Large intestine (tissue), 3 donors: ENCODE results near the gene D2HGDH. TPM values are rescaled to one million over a fixed set of nuclear protein-coding genes. Genes with fewer than 3 reads are reported as not detected.

Experiments
- DNase-seq, 2 donors: peaks; one replicate each; pipeline versions ENCODE4 v3.0.0 to v3.0.0-alpha.2; 2013
- H3K27ac ChIP-seq: one replicate; pipeline ENCODE4 v1.5.1; 2013; ENCODE audit warnings: low read length
- H3K27me3 ChIP-seq: 2 replicates; pipeline ENCODE4 v1.6.1; 2013; ENCODE audit warnings: low read length; ENCODE audit not compliant: control insufficient read depth, insufficient read depth
- H3K36me3 ChIP-seq: 2 replicates; pipeline ENCODE4 v1.6.1; 2013; ENCODE audit warnings: low read length; ENCODE audit not compliant: control insufficient read depth, insufficient read depth
- H3K4me1 ChIP-seq: one replicate; pipeline ENCODE4 v1.6.1; 2013; ENCODE audit warnings: low read length; ENCODE audit not compliant: control insufficient read depth, insufficient read depth
- H3K4me3 ChIP-seq: one replicate; pipeline ENCODE4 v1.5.1; 2013; ENCODE audit warnings: low read length
- H3K9me3 ChIP-seq: one replicate; pipeline ENCODE4 v1.6.1; 2013; ENCODE audit warnings: mild to moderate bottlenecking, low read depth, low read length, moderate library complexity; ENCODE audit not compliant: control insufficient read depth
- WGBS: methylation state at CpG from one replicate; pipeline ENCODE4 v1.1.5; 2013; ENCODE audit warnings: low lambda C conversion rate; ENCODE audit not compliant: insufficient coverage; 5-methylcytosine and 5-hydroxymethylcytosine counted together
- polyA plus RNA-seq: library from polyadenylated mRNA; unstranded; fragments of 120-200 nt; gene quantifications from one replicate; pipeline ENCODE4 v1.2.1, GENCODE V29; 2013

D2HGDH gene
- polyA plus RNA-seq, 1 donor: 47.1 TPM

DNA sequence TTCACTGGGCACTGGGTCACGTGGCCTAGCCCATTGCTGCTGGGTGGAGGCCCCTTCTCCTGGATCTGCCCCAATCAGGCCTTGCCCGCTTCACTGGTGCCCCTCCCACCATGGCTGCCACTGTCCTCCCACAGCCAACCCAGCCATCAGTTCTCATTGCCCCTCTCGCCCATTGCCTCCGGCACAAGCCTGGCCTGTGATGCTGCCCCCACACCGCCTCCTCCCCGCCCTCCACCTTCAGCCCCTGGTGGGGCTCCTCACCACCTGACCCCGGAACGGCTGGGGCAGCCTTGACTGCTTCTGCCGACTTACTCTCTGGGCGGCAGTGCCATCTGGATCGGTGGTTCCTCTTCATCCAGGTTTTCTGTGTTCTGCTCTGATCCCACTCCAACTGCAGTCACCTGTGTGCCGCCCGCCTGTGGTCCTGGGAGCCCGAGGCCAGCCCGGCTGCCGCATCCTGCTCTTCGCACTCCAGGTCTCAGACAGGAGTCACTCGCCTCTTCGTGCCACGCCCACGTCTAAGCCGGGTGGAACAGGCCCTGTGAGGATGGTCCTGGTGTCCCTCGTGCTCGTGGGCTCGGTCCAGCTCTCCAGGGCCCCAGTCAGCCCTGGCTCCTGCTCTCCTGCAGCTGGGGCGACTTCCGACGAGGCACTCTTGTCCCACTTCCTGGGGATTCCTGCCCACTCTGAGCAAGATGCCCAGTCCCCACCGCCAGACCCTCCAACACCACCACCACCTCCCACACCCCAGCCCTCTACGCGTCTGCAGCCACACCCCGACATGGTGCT is 14.2 kb downstream of the D2HGDH start:
- Histone ChIP-seq H3K27me3 (no peaks in the 10 kb centered on the region), H3K27ac (no peak overlapping the region), H3K9me3 (peaks cover 3% of the 10 kb centered on the region), H3K36me3 (peaks cover 57% of the 10 kb centered on the region), H3K4me3 (no peak overlapping the region), H3K4me1 (no peaks in the 10 kb centered on the region)
- DNase-seq: no peak
- WGBS: no CpG with 5 or more reads among the region's 32 CpGs

GRCh38 chr2:241750076-241750840 is 15.8 kb downstream of the D2HGDH start:
- Histone ChIP-seq H3K27ac (no peak overlapping the region), H3K27me3 (no peaks in the 10 kb centered on the region), H3K4me3 (no peak overlapping the region), H3K4me1 (no peaks in the 10 kb centered on the region), H3K36me3 (peaks cover 48% of the 10 kb centered on the region), H3K9me3 (peaks cover 2% of the 10 kb centered on the region)
- no CpG with 5 or more reads among the region's 22 CpGs for WGBS
- DNase-seq: no peak

GRCh38 chr2:241751152-241751551 is 16.7 kb downstream of the D2HGDH start:
- no CpG with 5 or more reads among the region's 15 CpGs for WGBS
- no peak overlapping the region for H3K27ac ChIP-seq
- no peak overlapping the region for H3K4me3 ChIP-seq
- no peaks in the 10 kb centered on the region for H3K4me1 ChIP-seq
- H3K9me3 ChIP-seq: no peaks in the 10 kb centered on the region
- H3K27me3 ChIP-seq: no peaks in the 10 kb centered on the region
- DNase-seq: no peak
- H3K36me3 ChIP-seq: peaks cover 48% of the 10 kb centered on the region

DNA sequence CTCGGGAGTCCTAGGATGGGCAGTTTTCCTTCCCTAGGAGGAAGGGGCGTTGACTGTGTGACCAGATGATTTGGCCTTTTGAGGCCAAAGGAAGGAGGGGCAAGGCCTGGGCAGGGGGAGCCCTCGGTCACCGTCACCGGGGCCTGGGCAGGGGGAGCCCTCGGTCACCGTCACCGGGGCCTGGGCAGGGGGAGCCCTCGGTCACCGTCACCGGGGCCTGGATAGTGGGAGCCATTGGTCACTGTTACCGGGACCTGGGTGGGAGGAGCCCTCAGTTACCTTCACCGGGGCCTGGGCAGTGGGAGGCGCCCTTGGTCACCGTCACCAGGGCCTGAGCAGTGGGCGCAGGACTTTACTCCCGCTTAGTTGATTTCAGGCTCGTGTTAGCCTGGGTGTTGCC is 17.3 kb downstream of the D2HGDH start:
- no CpG with 5 or more reads among the region's 18 CpGs for WGBS
- no peak overlapping the region for H3K27ac ChIP-seq

DNA sequence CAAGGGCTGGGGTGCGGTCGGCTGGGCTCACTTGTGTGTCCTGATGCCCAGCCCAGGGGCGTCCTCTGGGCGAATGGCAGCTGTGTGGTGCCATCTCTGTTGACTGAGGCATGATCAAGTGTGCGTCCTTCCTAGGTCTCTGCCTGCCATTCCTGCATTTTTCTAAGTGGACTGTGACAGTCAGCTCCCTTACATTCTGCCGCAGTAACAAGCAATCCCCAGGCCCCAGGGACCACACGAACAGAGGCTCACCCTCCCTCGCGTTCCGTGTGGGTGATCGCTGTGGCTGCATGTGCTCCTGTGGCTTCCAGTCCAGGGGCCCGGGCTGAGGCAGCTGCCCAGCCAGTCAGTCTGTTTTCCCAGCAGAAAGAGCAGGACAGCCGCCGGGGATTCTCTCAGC is 17.8 kb downstream of the D2HGDH start:
- no peaks in the 10 kb centered on the region for H3K9me3 ChIP-seq
- H3K4me1 ChIP-seq: no peaks in the 10 kb centered on the region
- no CpG with 5 or more reads among the region's 14 CpGs for WGBS
- no peaks in the 10 kb centered on the region for H3K27me3 ChIP-seq
- no peak for DNase-seq
- no peak overlapping the region for H3K27ac ChIP-seq
- no peak overlapping the region for H3K4me3 ChIP-seq
- peaks cover 54% of the 10 kb centered on the region for H3K36me3 ChIP-seq

More for the DNA sequence above, 17.3 kb downstream of the D2HGDH start:
- H3K36me3 ChIP-seq: peaks cover 52% of the 10 kb centered on the region
- H3K4me3 ChIP-seq: no peak overlapping the region
- H3K27me3 ChIP-seq: no peaks in the 10 kb centered on the region
- DNase-seq: no peak
- H3K4me1 ChIP-seq: no peaks in the 10 kb centered on the region
- H3K9me3 ChIP-seq: no peaks in the 10 kb centered on the region

GRCh38 chr2:241752689-241753276 is 18.4 kb downstream of the D2HGDH start:
- H3K4me3 ChIP-seq: no peak overlapping the region
- no peak overlapping the region for H3K27ac ChIP-seq
- no peaks in the 10 kb centered on the region for H3K4me1 ChIP-seq
- no CpG with 5 or more reads among the region's 21 CpGs for WGBS
- no peaks in the 10 kb centered on the region for H3K27me3 ChIP-seq
- no peak for DNase-seq
- no peaks in the 10 kb centered on the region for H3K9me3 ChIP-seq
- peaks cover 55% of the 10 kb centered on the region for H3K36me3 ChIP-seq

DNA sequence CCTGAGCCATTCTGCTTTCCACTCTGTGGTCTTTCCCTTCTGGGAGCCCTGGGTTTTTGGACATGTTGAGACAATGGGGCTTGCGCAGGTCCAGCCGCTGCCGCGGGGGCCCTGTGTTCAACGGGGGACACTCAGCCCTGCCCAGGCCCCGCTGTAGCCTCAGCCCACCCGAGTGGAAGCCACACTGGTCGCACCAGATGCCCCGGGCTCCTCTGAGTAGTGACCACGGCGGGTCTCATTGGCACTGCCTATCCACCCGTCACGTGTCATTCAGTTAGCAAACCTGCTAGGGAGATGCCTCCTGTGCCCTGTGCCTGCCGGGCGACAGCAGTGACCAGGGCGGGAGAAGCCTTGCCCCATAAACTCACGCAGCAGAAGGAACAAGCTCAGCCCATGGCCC is 19.1 kb downstream of the D2HGDH start:
- H3K27me3 ChIP-seq: no peaks in the 10 kb centered on the region
- peaks cover 54% of the 10 kb centered on the region for H3K36me3 ChIP-seq
- no peaks in the 10 kb centered on the region for H3K9me3 ChIP-seq
- no peak for DNase-seq
- no peak overlapping the region for H3K27ac ChIP-seq
- H3K4me3 ChIP-seq: no peak overlapping the region
- H3K4me1 ChIP-seq: no peaks in the 10 kb centered on the region
- WGBS: no CpG with 5 or more reads among the region's 17 CpGs

DNA sequence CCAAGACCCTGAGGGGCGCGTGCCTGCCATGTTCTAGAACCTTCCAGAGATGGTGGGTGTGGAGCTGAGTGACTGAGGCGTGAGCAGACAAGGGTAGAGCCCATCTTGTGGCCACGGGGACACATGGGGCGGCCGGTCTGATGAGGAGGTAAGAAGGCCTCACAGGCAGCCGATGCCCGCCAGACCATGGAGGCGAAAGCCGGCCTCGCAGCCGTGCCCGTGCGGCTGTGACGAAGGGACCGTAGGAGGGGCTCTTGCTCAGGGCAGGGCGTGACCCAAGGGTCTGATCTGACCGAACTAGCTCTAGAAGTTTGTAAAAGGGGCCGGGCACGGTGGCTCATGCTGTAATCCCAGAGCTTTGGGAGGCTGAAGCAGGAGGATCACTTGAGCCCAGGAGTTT is 19.6 kb downstream of the D2HGDH start:
- Histone ChIP-seq H3K27ac (no peak overlapping the region), H3K27me3 (no peaks in the 10 kb centered on the region), H3K9me3 (no peaks in the 10 kb centered on the region), H3K36me3 (peaks cover 55% of the 10 kb centered on the region), H3K4me3 (no peak overlapping the region), H3K4me1 (no peaks in the 10 kb centered on the region)
- no CpG with 5 or more reads among the region's 20 CpGs for WGBS
- no peak for DNase-seq

- DNase-seq: no peak
- Histone ChIP-seq H3K27ac (no peak overlapping the region), H3K36me3 (peaks cover 54% of the 10 kb centered on the region), H3K4me1 (no peaks in the 10 kb centered on the region), H3K9me3 (peaks cover 3% of the 10 kb centered on the region), H3K27me3 (no peaks in the 10 kb centered on the region), H3K4me3 (no peak overlapping the region)
- 100% methylated on average over 1 of the region's 18 CpGs for WGBS
These were observed 20.7 kb downstream of the D2HGDH start for GRCh38 chr2:241755166-241755565.

DNA sequence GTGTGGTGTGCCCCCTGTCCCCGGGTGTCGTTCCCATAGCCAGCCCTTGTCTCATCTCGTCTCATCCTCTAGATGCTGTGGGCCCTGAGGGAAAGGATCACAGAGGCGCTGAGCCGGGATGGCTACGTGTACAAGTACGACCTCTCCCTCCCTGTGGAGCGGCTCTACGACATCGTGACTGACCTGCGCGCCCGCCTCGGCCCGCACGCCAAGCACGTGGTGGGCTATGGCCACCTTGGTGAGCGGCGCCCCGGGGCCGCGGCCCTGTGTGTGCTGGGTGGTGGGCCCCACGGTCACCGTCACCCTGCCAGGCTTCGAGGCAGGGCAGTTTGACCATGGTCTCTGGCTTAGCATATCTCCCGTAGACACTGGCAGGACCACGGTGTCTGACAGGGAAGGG is 21.3 kb downstream of the D2HGDH start:
- WGBS: no CpG with 5 or more reads among the region's 27 CpGs
- H3K4me1 ChIP-seq: no peaks in the 10 kb centered on the region
- H3K27ac ChIP-seq: no peak overlapping the region
- peaks cover 6% of the 10 kb centered on the region for H3K9me3 ChIP-seq
- H3K4me3 ChIP-seq: no peak overlapping the region
- no peak for DNase-seq
- no peaks in the 10 kb centered on the region for H3K27me3 ChIP-seq
- peaks cover 60% of the 10 kb centered on the region for H3K36me3 ChIP-seq
